ENCODE data around the gene PDE8A. TPM values are rescaled to one million over a fixed set of nuclear protein-coding genes. Genes with fewer than 3 reads are reported as not detected.

PDE8A gene
- total RNA-seq, 1 donor from 2014 or later, result 43.4 TPM

- H3K4me3 Mint-ChIP-seq (ENCODE audit: unreplicated experiment), result no peak overlapping the region
- H3K4me1 Mint-ChIP-seq (ENCODE audit: unreplicated experiment), result peaks cover 6% of the 10 kb centered on the region
- H3K27ac Mint-ChIP-seq (ENCODE audit: unreplicated experiment), result no peak overlapping the region
- H3K27me3 Mint-ChIP-seq (ENCODE audit: unreplicated experiment), result peaks cover 7% of the 10 kb centered on the region
- H3K9me3 Mint-ChIP-seq (ENCODE audit: unreplicated experiment), result no peaks in the 10 kb centered on the region
- TF ChIP-seq, protein P1, sequence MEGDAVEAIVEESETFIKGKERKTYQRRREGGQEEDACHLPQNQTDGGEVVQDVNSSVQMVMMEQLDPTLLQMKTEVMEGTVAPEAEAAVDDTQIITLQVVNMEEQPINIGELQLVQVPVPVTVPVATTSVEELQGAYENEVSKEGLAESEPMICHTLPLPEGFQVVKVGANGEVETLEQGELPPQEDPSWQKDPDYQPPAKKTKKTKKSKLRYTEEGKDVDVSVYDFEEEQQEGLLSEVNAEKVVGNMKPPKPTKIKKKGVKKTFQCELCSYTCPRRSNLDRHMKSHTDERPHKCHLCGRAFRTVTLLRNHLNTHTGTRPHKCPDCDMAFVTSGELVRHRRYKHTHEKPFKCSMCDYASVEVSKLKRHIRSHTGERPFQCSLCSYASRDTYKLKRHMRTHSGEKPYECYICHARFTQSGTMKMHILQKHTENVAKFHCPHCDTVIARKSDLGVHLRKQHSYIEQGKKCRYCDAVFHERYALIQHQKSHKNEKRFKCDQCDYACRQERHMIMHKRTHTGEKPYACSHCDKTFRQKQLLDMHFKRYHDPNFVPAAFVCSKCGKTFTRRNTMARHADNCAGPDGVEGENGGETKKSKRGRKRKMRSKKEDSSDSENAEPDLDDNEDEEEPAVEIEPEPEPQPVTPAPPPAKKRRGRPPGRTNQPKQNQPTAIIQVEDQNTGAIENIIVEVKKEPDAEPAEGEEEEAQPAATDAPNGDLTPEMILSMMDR (IDR thresholded peaks at IDR 0.05; ENCODE audit: unreplicated experiment), result no peak
- peaks cover 33% of the 10 kb centered on the region for H3K36me3 Mint-ChIP-seq (ENCODE audit: low read depth, unreplicated experiment)
- DNase-seq (ENCODE audit: low spot score), result no peak
Observed at GRCh38 chr15:85116925-85117646, 135.4 kb downstream of the PDE8A start.

DNA sequence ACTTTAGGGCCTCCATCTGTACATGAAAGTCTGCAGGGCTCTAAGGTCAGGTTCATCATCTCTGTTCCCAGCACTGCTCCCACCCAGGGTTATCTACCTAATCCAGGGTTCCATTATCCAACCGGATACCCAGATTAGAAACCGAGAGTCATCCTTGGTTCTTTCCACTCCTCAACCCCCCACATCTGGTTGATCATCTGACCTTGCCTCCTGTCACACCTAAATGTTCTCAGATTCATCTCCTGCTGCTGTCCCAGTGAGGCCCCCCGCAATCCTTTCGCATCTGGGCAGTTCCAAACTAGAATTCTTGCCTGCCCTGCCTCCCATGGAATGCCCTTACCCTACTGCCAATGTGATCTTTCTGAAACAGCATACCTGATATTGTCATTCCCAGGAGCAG lies 136.5 kb downstream of the PDE8A start:
- peaks cover 6% of the 10 kb centered on the region for H3K4me1 Mint-ChIP-seq (ENCODE audit: unreplicated experiment)
- TF ChIP-seq, protein P1 (IDR thresholded peaks at IDR 0.05; ENCODE audit: unreplicated experiment), result no peak
- H3K27ac Mint-ChIP-seq (ENCODE audit: unreplicated experiment), result no peak overlapping the region
- H3K4me3 Mint-ChIP-seq (ENCODE audit: unreplicated experiment), result peak overlapping the region; percentile 50
- DNase-seq (ENCODE audit: low spot score), result no peak
- H3K27me3 Mint-ChIP-seq (ENCODE audit: unreplicated experiment), result peaks cover 7% of the 10 kb centered on the region
- H3K9me3 Mint-ChIP-seq (ENCODE audit: unreplicated experiment), result no peaks in the 10 kb centered on the region
- H3K36me3 Mint-ChIP-seq (ENCODE audit: low read depth, unreplicated experiment), result peaks cover 33% of the 10 kb centered on the region

DNA sequence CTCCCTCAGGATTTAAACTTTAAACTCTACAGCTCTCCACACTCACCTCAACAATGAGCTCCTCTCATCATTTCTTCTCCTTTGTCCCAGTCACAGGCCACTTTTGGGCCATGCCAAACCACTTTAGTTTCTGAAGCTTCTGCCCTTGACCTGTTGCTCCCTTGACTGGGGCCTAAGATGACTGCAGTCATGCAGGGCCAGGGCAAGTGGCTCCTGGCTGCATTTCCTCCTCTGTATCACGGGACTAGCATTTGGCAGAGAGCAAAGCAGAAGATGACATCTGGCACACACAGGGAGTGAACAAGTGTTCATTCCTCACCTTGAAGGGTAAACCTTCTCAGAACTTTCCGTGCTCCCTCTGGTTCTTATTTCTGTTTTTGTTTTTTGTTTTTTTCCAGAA lies 136.9 kb downstream of the PDE8A start:
- peaks cover 6% of the 10 kb centered on the region for H3K4me1 Mint-ChIP-seq (ENCODE audit: unreplicated experiment)
- no peak overlapping the region for H3K27ac Mint-ChIP-seq (ENCODE audit: unreplicated experiment)
- peaks cover 7% of the 10 kb centered on the region for H3K27me3 Mint-ChIP-seq (ENCODE audit: unreplicated experiment)

GRCh38 chr15:85120351-85121113 lies 138.9 kb downstream of the PDE8A start:
- H3K36me3 Mint-ChIP-seq (ENCODE audit: low read depth, unreplicated experiment), result peaks cover 38% of the 10 kb centered on the region
- H3K9me3 Mint-ChIP-seq (ENCODE audit: unreplicated experiment), result no peaks in the 10 kb centered on the region
- no peak overlapping the region for H3K27ac Mint-ChIP-seq (ENCODE audit: unreplicated experiment)
- peaks cover 5% of the 10 kb centered on the region for H3K4me1 Mint-ChIP-seq (ENCODE audit: unreplicated experiment)
- H3K27me3 Mint-ChIP-seq (ENCODE audit: unreplicated experiment), result peaks cover 3% of the 10 kb centered on the region
- no peak for DNase-seq (ENCODE audit: low spot score)
- TF ChIP-seq, protein P1 (IDR thresholded peaks at IDR 0.05; ENCODE audit: unreplicated experiment), result no peak
- H3K4me3 Mint-ChIP-seq (ENCODE audit: unreplicated experiment), result no peak overlapping the region

More for the DNA sequence above, 136.9 kb downstream of the PDE8A start:
- peak overlapping the region; percentile 50 for H3K4me3 Mint-ChIP-seq (ENCODE audit: unreplicated experiment)
- no peaks in the 10 kb centered on the region for H3K9me3 Mint-ChIP-seq (ENCODE audit: unreplicated experiment)
- TF ChIP-seq, protein P1 (IDR thresholded peaks at IDR 0.05; ENCODE audit: unreplicated experiment), result no peak
- peaks cover 34% of the 10 kb centered on the region for H3K36me3 Mint-ChIP-seq (ENCODE audit: low read depth, unreplicated experiment)
- DNase-seq (ENCODE audit: low spot score), result no peak

DNA sequence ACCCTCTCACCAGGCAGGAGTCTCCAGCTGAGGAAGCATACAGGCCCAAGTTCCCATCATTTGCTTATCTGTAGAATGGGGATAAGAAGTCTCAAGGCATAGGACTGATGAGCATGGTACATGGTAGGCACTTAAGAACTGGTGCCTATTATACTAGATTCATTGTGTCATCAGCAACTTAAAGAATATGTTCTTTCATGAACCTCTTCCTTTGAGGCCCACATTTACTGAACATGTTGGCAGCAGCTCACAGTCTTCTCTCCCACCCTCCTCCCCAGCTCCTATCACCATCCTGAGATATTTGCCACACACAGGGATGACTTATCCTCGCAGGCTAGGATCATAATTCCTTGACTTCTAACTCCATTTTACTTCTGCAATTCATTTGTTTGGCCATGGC lies 142.5 kb downstream of the PDE8A start:
- no peak overlapping the region for H3K4me3 Mint-ChIP-seq (ENCODE audit: unreplicated experiment)
- peaks cover 42% of the 10 kb centered on the region for H3K36me3 Mint-ChIP-seq (ENCODE audit: low read depth, unreplicated experiment)
- H3K27ac Mint-ChIP-seq (ENCODE audit: unreplicated experiment), result no peak overlapping the region
- H3K27me3 Mint-ChIP-seq (ENCODE audit: unreplicated experiment), result no peaks in the 10 kb centered on the region
- no peaks in the 10 kb centered on the region for H3K9me3 Mint-ChIP-seq (ENCODE audit: unreplicated experiment)
- TF ChIP-seq, protein P1 (IDR thresholded peaks at IDR 0.05; ENCODE audit: unreplicated experiment), result no peak
- peaks cover 9% of the 10 kb centered on the region for H3K4me1 Mint-ChIP-seq (ENCODE audit: unreplicated experiment)
- DNase-seq (ENCODE audit: low spot score), result no peak

Data from endothelial cell (in vitro differentiated cells).